SU-DHL-6 (cell line): ENCODE measurements around the gene SH3BGRL3.

Source experiments
- CTCF ChIP-seq: fragments of 200-600 bp; sonication (generic); IDR thresholded peaks from one replicate; pipeline ENCODE4 v1.5.1; 2017; ENCODE audit warnings: antibody characterized with exemption, mild to moderate bottlenecking, low read length, moderate library complexity; ENCODE audit not compliant: insufficient read depth, poor library complexity, severe bottlenecking
- EZH2phosphoT487 ChIP-seq: fragments of 200-600 bp; sonication (generic), shearing (Covaris generic); conservative IDR thresholded peaks from 2 replicates; pipeline ENCODE4 v1.6.1; 2018; ENCODE audit warnings: mild to moderate bottlenecking, antibody characterized with exemption, low read length, moderate library complexity, mixed read lengths

DNA sequence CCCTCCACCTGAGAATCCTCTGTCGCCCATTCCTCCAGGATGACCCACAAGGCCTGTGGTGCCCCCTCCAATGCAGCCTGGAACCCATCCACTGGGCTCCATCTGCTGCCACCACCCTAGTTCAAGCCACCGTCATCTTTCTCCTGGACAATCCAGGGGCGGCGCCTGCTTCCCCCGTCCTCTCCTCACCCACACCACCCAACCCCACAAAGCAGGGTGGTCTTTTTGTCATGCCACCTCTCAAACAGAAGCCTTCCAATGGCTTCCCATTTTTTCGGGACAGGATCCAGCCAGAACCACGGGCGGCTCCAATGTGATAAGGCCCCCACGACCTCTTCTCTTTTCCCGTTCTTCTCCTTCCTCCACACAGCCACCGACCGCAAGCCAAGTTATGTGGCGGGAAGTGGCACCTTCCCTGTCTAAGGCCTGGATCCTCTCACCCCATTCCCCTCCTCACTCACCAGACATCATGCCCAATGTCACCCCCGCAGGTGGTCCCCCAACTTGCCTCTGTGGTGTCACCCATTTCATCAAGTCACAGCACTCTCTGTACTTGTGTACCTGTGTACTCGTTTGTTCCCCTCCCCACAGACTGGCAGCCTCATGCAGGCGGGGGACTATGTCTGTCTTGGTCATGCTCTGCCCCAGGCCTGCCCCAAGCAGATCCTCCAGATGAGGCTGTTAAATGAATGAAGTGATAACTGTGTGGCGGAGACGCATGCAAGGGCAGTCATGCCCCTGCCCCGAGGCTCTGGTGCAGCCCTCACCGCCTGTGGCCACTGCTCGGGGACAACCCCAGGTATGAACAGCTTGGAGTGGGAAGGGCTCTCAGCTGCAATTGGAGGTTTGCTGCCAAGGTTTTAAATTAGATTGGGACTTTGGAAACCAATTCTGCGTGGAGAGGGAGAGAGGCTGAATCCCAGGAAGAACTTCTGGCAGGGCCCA lies 15.6 kb downstream of the SH3BGRL3 start:
- no peak for TF ChIP-seq EZH2phosphoT487
- no peak for TF ChIP-seq CTCF
